Ovary (tissue), 3 donors: ENCODE results near the gene HIPK2.

Experiments used
- EP300 ChIP-seq: sonication (generic); formaldehyde crosslinking; IDR thresholded peaks from one replicate; pipeline ENCODE4 v1.6.1; 2017; ENCODE audit warnings: antibody characterized with exemption
- POLR2A ChIP-seq: fragments of 450-650 bp; IDR thresholded peaks from one replicate; pipeline ENCODE4 v1.6.1; 2017; ENCODE audit warnings: antibody characterized with exemption, mild to moderate bottlenecking, moderate library complexity
- TF ChIP-seq, protein P1 (sequence below), 3 donors: fragments of 450-650 bp in 2 of 3; fragments of 200-600 bp in 1 of 3; IDR thresholded peaks; one replicate each; pipeline versions ENCODE4 v1.5.1 to v1.8.0; 2016 to 2022; ENCODE audit warnings: antibody characterized with exemption in 3 of 3, mild to moderate bottlenecking in 1 of 3
- donor health status: DM: no; HTN: no; CAD: no.

DNA sequence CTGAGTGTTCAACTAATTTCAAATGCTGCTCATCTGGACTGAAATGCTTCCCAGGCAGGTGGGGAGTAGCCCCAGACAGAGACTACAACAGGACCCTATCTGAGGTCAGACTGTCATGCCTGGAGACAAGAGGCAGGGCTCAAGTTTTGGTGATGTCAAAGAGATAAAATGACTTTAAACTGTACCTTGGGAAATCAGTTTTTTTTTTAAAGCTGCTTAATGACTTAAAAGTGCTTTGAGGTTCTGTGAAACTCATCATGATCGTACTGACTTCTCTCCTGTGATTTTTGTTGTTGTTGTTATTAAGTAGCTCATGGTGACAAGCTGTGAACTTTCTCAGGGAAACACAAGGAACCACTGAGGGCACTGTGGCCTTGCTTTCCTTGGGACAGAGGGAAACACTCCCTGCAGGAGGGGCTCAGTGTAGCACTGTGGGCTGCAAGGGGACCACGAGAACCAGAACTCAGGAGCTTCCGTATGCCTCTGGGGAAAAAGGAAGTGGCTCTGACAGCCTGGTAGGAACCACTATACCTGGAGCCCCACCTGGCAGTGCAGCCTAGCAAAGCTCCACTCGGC lies 9.5 kb downstream of the HIPK2 start:
- TF ChIP-seq, protein P1, sequence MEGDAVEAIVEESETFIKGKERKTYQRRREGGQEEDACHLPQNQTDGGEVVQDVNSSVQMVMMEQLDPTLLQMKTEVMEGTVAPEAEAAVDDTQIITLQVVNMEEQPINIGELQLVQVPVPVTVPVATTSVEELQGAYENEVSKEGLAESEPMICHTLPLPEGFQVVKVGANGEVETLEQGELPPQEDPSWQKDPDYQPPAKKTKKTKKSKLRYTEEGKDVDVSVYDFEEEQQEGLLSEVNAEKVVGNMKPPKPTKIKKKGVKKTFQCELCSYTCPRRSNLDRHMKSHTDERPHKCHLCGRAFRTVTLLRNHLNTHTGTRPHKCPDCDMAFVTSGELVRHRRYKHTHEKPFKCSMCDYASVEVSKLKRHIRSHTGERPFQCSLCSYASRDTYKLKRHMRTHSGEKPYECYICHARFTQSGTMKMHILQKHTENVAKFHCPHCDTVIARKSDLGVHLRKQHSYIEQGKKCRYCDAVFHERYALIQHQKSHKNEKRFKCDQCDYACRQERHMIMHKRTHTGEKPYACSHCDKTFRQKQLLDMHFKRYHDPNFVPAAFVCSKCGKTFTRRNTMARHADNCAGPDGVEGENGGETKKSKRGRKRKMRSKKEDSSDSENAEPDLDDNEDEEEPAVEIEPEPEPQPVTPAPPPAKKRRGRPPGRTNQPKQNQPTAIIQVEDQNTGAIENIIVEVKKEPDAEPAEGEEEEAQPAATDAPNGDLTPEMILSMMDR (IDR thresholded peaks at IDR 0.05) = no peak
- no peak for TF ChIP-seq POLR2A
- TF ChIP-seq EP300 = no peak
